Karpas-422 (cell line): ENCODE data around the gene PCDHB10. TPM values are rescaled to one million over a fixed set of nuclear protein-coding genes. Genes with fewer than 3 reads are reported as not detected.
"Not testable (repeated sequence)": the region's sequence is repeated elsewhere in the genome, so short reads cannot be mapped to it uniquely, and the experiment has no call there.

Experiments used
- DNase-seq: peaks from one replicate; pipeline ENCODE4 v3.0.0-alpha.2; 2015
- H2AFZ ChIP-seq: fragments of 200-600 bp; sonication (generic); 2 replicates; pipeline ENCODE4 v1.6.1; 2014; ENCODE audit warnings: antibody characterized with exemption, low read length, mixed read lengths
- H3K27ac ChIP-seq: fragments of 200-600 bp; sonication (generic); 2 replicates; pipeline ENCODE4 v1.5.1; 2014; ENCODE audit warnings: mild to moderate bottlenecking, low read length, moderate library complexity
- H3K27me3 ChIP-seq: fragments of 200-600 bp; sonication (generic); 2 replicates; pipeline ENCODE4 v1.6.1; 2014; ENCODE audit warnings: low read length, mixed read lengths
- H3K36me3 ChIP-seq: fragments of 200-600 bp; sonication (generic); 2 replicates; pipeline ENCODE4 v1.6.1; 2014; ENCODE audit warnings: low read length, mixed read lengths; ENCODE audit not compliant: insufficient read depth
- H3K4me1 ChIP-seq: fragments of 200-600 bp; sonication (generic); 2 replicates; pipeline ENCODE4 v1.6.1; 2014; ENCODE audit warnings: mild to moderate bottlenecking, low read length, mixed read lengths
- H3K4me2 ChIP-seq: fragments of 200-600 bp; sonication (generic); 2 replicates; pipeline ENCODE4 v1.6.1; 2014; ENCODE audit warnings: low read length, low read depth, mild to moderate bottlenecking; ENCODE audit not compliant: poor library complexity, severe bottlenecking
- H3K4me3 ChIP-seq: fragments of 200-600 bp; sonication (generic); 2 replicates; pipeline ENCODE4 v1.5.1; 2014; ENCODE audit warnings: mild to moderate bottlenecking, antibody characterized with exemption, low read length, mixed read lengths
- H3K79me2 ChIP-seq: fragments of 200-600 bp; sonication (generic); 2 replicates; pipeline ENCODE4 v1.6.1; 2014; ENCODE audit warnings: mild to moderate bottlenecking, low read length, mixed read lengths
- H3K9ac ChIP-seq: fragments of 200-600 bp; sonication (generic); 2 replicates; pipeline ENCODE4 v1.6.0; 2014; ENCODE audit warnings: low read length
- H3K9me2 ChIP-seq: fragments of 200-600 bp; sonication (generic), shearing (Covaris generic); replicated peaks from 2 replicates; pipeline ENCODE4 v1.6.0; 2014; ENCODE audit warnings: mild to moderate bottlenecking, low read length, moderate library complexity; ENCODE audit not compliant: insufficient read depth
- H3K9me3 ChIP-seq: fragments of 300-700, 200-600 bp; sonication (generic); 2 replicates; pipeline ENCODE4 v1.6.1; 2014; ENCODE audit warnings: low read length, mixed read lengths
- H4K20me1 ChIP-seq: fragments of 200-600 bp; sonication (generic); 2 replicates; pipeline ENCODE4 v1.6.1; 2014; ENCODE audit warnings: mild to moderate bottlenecking, antibody characterized with exemption, low read length, low read depth; ENCODE audit not compliant: insufficient read depth
- total RNA-seq: library from RNA; depleted of rRNA; stranded (reverse); fragments of >200 nt; shearing (Covaris generic); gene quantifications from 2 replicates; pipeline ENCODE4 v1.2.3, GENCODE V29; 2014; ENCODE audit warnings: low replicate concordance; rRNA removed

Gene PCDHB10
- total RNA-seq: 0.11 TPM in 1 of 2 replicates, not detected in the other

DNA sequence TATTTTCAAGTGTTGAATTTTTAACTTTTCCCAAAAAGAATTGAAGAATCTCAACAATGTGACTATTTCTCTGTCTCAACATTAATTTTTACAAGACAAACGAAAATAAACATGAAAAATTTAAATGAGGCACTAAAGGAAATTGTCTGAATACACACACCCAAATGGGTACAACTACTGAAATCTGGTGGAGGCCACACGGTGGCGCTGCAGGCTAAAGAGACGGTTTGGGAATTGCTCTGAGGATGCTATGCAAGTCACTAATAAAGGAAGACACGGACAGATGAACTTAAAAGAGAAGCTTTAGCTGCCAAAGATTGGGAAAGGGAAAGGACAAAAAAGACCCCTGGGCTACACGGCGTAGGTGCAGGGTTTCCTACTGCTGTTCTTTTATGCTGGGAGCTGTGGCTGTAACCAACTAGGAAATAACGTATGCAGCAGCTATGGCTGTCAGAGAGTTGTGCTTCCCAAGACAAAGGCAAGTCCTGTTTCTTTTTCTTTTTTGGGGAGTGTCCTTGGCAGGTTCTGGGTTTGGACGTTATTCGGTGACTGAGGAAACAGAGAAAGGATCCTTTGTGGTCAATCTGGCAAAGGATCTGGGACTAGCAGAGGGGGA lies at the start of gene PCDHB10:
TSS of gene PCDHB10 (plus strand) at position 244 of the 616 bp plus-strand sequence. CDS start at position 444, 200 bp downstream.
- H3K9ac ChIP-seq: no peak within 1 kb of the TSS
- H4K20me1 ChIP-seq: no peaks in the 10 kb centered on the region
- no peaks in the 10 kb centered on the region for H3K79me2 ChIP-seq
- H3K36me3 ChIP-seq: no peaks in the 10 kb centered on the region
- H3K4me1 ChIP-seq: no peaks in the 10 kb centered on the region
- no peaks in the 10 kb centered on the region for H3K9me2 ChIP-seq
- no peak within 1 kb of the TSS for H3K27ac ChIP-seq
- H3K9me3 ChIP-seq: peaks cover 9% of the 10 kb centered on the region; the same call in 1 of the 2 replicates
- H2AFZ ChIP-seq: no peak within 1 kb of the TSS
- no peaks in the 10 kb centered on the region for H3K27me3 ChIP-seq
- no peak within 1 kb of the TSS for H3K4me3 ChIP-seq
- peak; percentile 83 for DNase-seq
- H3K4me2 ChIP-seq: no peak within 1 kb of the TSS

GRCh38 chr5:141149812-141150211 lies 42.3 kb upstream of the PCDHB10 start, which contains the start of gene PCDHB6:
TSS of gene PCDHB6 (plus strand) at chr5:141150057. CDS start at chr5:141150258, 201 bp downstream.
- Histone ChIP-seq H3K4me2 (no peak within 1 kb of the TSS), H2AFZ (no peak within 1 kb of the TSS), H3K27ac (no peak within 1 kb of the TSS)

GRCh38 chr5:141150224-141150992 lies 41.7 kb upstream of the PCDHB10 start:
- H3K9me3 ChIP-seq: no peaks in the 10 kb centered on the region
- H3K27me3 ChIP-seq: no peaks in the 10 kb centered on the region
- H3K27ac ChIP-seq: no peak overlapping the region
- H3K9me2 ChIP-seq: no peaks in the 10 kb centered on the region
- H3K4me1 ChIP-seq: no peaks in the 10 kb centered on the region
- no peak overlapping the region for H3K4me3 ChIP-seq
- no peak overlapping the region for H2AFZ ChIP-seq
- no peak overlapping the region for H3K9ac ChIP-seq
- no peak overlapping the region for H3K4me2 ChIP-seq
- no peaks in the 10 kb centered on the region for H4K20me1 ChIP-seq
- no peak for DNase-seq
- no peaks in the 10 kb centered on the region for H3K79me2 ChIP-seq
- no peaks in the 10 kb centered on the region for H3K36me3 ChIP-seq

More at GRCh38 chr5:141149812-141150211, 42.3 kb upstream of the PCDHB10 start, which contains the start of gene PCDHB6:
- no peaks in the 10 kb centered on the region for H4K20me1 ChIP-seq
- H3K27me3 ChIP-seq: no peaks in the 10 kb centered on the region
- H3K9ac ChIP-seq: no peak within 1 kb of the TSS
- no peaks in the 10 kb centered on the region for H3K36me3 ChIP-seq
- DNase-seq: peak; percentile 63
- no peaks in the 10 kb centered on the region for H3K4me1 ChIP-seq
- H3K79me2 ChIP-seq: no peaks in the 10 kb centered on the region
- no peak within 1 kb of the TSS for H3K4me3 ChIP-seq
- no peaks in the 10 kb centered on the region for H3K9me2 ChIP-seq
- H3K9me3 ChIP-seq: no peaks in the 10 kb centered on the region

GRCh38 chr5:141150993-141151325 lies 41.2 kb upstream of the PCDHB10 start:
- no peaks in the 10 kb centered on the region for H3K4me1 ChIP-seq
- H3K4me2 ChIP-seq: no peak overlapping the region
- no peak for DNase-seq
- no peak overlapping the region for H2AFZ ChIP-seq
- no peaks in the 10 kb centered on the region for H3K9me2 ChIP-seq
- no peaks in the 10 kb centered on the region for H3K9me3 ChIP-seq
- no peaks in the 10 kb centered on the region for H3K36me3 ChIP-seq
- H3K4me3 ChIP-seq: no peak overlapping the region
- no peak overlapping the region for H3K27ac ChIP-seq
- H3K9ac ChIP-seq: no peak overlapping the region
- H4K20me1 ChIP-seq: no peaks in the 10 kb centered on the region
- H3K27me3 ChIP-seq: no peaks in the 10 kb centered on the region
- no peaks in the 10 kb centered on the region for H3K79me2 ChIP-seq

- H3K9me2 ChIP-seq, H3K36me3 ChIP-seq, H3K9me3 ChIP-seq, H3K4me2 ChIP-seq, H3K27me3 ChIP-seq, H2AFZ ChIP-seq, H3K4me3 ChIP-seq, H3K9ac ChIP-seq, DNase-seq, H3K4me1 ChIP-seq, H3K79me2 ChIP-seq, H3K27ac ChIP-seq, H4K20me1 ChIP-seq: not testable (repeated sequence)
Observed at GRCh38 chr5:141151632-141152031, 40.5 kb upstream of the PCDHB10 start.

DNA sequence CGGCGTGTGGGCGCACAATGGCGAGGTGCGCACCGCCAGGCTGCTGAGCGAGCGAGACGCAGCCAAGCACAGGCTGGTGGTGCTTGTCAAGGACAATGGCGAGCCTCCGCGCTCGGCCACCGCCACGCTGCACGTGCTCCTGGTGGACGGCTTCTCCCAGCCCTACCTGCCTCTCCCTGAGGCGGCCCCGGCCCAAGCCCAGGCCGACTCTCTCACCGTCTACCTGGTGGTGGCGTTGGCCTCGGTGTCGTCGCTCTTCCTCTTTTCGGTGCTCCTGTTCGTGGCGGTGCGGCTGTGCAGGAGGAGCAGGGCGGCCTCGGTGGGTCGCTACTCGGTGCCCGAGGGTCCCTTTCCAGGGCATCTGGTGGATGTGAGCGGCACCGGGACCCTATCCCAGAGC lies 40.1 kb upstream of the PCDHB10 start:
- not testable (repeated sequence) for H3K79me2 ChIP-seq, H3K9ac ChIP-seq

DNA sequence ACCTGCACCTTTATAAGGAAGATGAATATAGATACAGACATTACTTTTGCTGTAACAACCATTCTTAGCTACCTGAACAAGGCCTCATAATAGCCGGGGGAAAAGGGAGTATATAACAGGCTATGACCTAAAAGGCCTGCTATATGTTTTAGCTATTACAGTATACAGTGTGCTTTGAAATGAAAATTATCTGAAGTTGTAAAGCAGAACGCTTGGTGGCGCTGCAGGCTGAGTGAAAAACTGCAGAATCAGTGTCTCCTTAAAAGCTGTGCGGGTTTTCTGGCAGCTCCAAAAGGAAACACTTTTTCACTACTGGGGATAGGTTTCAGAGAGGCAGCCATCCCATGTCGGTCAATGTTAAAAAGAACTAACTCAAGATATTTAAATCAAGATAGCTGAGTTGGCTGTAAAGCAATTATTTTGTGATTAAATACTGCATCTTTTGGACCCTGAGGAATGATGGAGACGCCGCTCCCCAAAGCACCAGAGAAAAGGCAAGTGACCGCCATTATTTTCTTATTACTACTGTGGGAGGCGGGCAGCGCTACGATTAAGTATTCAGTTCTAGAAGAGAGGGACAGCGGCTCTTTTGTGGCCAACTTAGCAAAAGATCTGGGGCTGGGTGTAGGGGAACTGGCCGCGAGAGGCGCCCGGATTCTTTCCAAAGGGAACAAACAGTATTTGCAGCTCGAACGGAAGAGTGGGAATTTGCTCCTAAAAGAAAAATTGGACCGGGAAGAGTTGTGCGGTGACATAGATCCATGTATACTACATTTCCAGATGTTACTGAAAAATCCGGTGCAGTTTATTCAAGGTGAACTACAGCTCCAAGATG lies 36.4 kb upstream of the PCDHB10 start:
- Histone ChIP-seq H3K27ac (no peak overlapping the region), H3K4me3 (no peak overlapping the region), H4K20me1 (no peaks in the 10 kb centered on the region), H3K36me3 (no peaks in the 10 kb centered on the region), H3K9me3 (no peaks in the 10 kb centered on the region), H3K4me2 (no peak overlapping the region), H3K27me3 (no peaks in the 10 kb centered on the region), H3K4me1 (no peaks in the 10 kb centered on the region), H3K79me2 (no peaks in the 10 kb centered on the region), H2AFZ (no peak overlapping the region), H3K9me2 (no peaks in the 10 kb centered on the region), H3K9ac (no peak overlapping the region)
- peak; percentile 69 for DNase-seq

More for the DNA sequence above, 40.1 kb upstream of the PCDHB10 start:
- not testable (repeated sequence) for H3K4me1 ChIP-seq, H3K27me3 ChIP-seq, H3K36me3 ChIP-seq, H3K9me3 ChIP-seq, H3K4me3 ChIP-seq, H4K20me1 ChIP-seq, H3K4me2 ChIP-seq, H3K27ac ChIP-seq, H3K9me2 ChIP-seq, H2AFZ ChIP-seq, DNase-seq

GRCh38 chr5:141157356-141157755 lies 34.8 kb upstream of the PCDHB10 start:
- not testable (repeated sequence) for H3K9me2 ChIP-seq, H3K27me3 ChIP-seq

More at GRCh38 chr5:141157356-141157755, 34.8 kb upstream of the PCDHB10 start:
- not testable (repeated sequence) for H3K36me3 ChIP-seq, DNase-seq, H3K4me2 ChIP-seq, H3K79me2 ChIP-seq, H2AFZ ChIP-seq, H3K4me1 ChIP-seq, H3K27ac ChIP-seq, H3K4me3 ChIP-seq, H4K20me1 ChIP-seq, H3K9me3 ChIP-seq, H3K9ac ChIP-seq
